PC-3 (cell line): Measurements from ENCODE around the gene BZW2. TPM values are rescaled to one million over a fixed set of nuclear protein-coding genes. Genes with fewer than 3 reads are reported as not detected.

ENCODE experiments used
- ATAC-seq: fragments of 200-7000 bp; cut with Tn5 transposase; 2 replicates; pipeline ENCODE4 v1.9.1; 2020; ENCODE audit warnings: mild to moderate bottlenecking, moderate library complexity
- BruUV-seq: library from RNA; stranded (reverse); fragments of 400-500 nt; replicated peaks from 2 replicates; lab custom pipeline; 2021; lab: Mats Ljungman, UMichigan
- CTCF ChIA-PET: fragments of 300-600 bp; sonication (Branson Sonifier 250); formaldehyde crosslinking; loops from one replicate; lab custom pipeline; 2022; ENCODE audit warnings: antibody characterized with exemption; lab: Charles Lee
- POLR2A ChIA-PET: fragments of 300-600 bp; sonication (Branson Sonifier 250); formaldehyde crosslinking; loops from one replicate; lab custom pipeline; 2022; ENCODE audit warnings: antibody characterized with exemption; ENCODE audit not compliant: unreplicated experiment; lab: Charles Lee
- DNase-seq: peaks from one replicate; pipeline ENCODE4 v3.0.0-alpha.2; 2015
- H2AFZ ChIP-seq: fragments of 300-600 bp; sonication (generic); 2 replicates; pipeline ENCODE4 v1.6.0; 2016; ENCODE audit warnings: antibody characterized with exemption, low read length
- H3F3A ChIP-seq: fragments of 300-600 bp; sonication (generic); one replicate; pipeline ENCODE4 v1.6.0; 2017; ENCODE audit warnings: antibody characterized with exemption, low read length, control low read depth, mild to moderate bottlenecking; ENCODE audit not compliant: unreplicated experiment
- H3K27ac ChIP-seq: fragments of 300-600 bp; sonication (generic); 2 replicates; pipeline ENCODE4 v1.5.1; 2016; ENCODE audit warnings: mild to moderate bottlenecking, low read length
- H3K27me3 ChIP-seq: fragments of 300-600 bp; sonication (generic); 2 replicates; pipeline ENCODE4 v1.6.1; 2016; ENCODE audit warnings: low read length, mixed read lengths
- H3K36me3 ChIP-seq: fragments of 300-600 bp; sonication (generic); 2 replicates; pipeline ENCODE4 v1.6.1; 2016; ENCODE audit warnings: low read depth, mixed run types, low read length, mixed read lengths
- H3K4me1 ChIP-seq: fragments of 300-600 bp; sonication (generic); 2 replicates; pipeline ENCODE4 v1.5.1; 2016; ENCODE audit warnings: low read length; ENCODE audit not compliant: insufficient read depth
- H3K4me2 ChIP-seq: fragments of 300-600 bp; sonication (generic); 2 replicates; pipeline ENCODE4 v1.6.0; 2016; ENCODE audit warnings: low read length
- H3K4me3 ChIP-seq: fragments of 300-600 bp; sonication (generic); 2 replicates; pipeline ENCODE4 v1.5.1; 2016; ENCODE audit warnings: mild to moderate bottlenecking, low read length, mixed read lengths
- H3K79me2 ChIP-seq: fragments of 300-600 bp; sonication (generic); 2 replicates; pipeline ENCODE4 v1.6.1; 2017; ENCODE audit warnings: low read length, mixed read lengths
- H3K9ac ChIP-seq: fragments of 300-600 bp; sonication (generic); 2 replicates; pipeline ENCODE4 v1.6.0; 2016; ENCODE audit warnings: mild to moderate bottlenecking, low read length
- H3K9me2 ChIP-seq: fragments of 300-600 bp; sonication (generic); replicated peaks from 2 replicates; pipeline ENCODE4 v1.6.1; 2016; ENCODE audit warnings: mixed run types, low read length, mixed read lengths
- H3K9me3 ChIP-seq: fragments of 300-600 bp; sonication (generic); 2 replicates; pipeline ENCODE4 v1.6.1; 2016; ENCODE audit warnings: low read length, mixed read lengths
- H4K20me1 ChIP-seq: fragments of 300-600 bp; sonication (generic); 2 replicates; pipeline ENCODE4 v1.6.1; 2016; ENCODE audit warnings: low read length, mixed read lengths
- EZH2 ChIP-seq: fragments of 300-600 bp; sonication (generic); IDR thresholded peaks from one replicate; pipeline ENCODE4 v1.6.1; 2017; ENCODE audit warnings: antibody characterized with exemption, mild to moderate bottlenecking, low read length; ENCODE audit not compliant: unreplicated experiment
- EZH2phosphoT487 ChIP-seq: fragments of 300-600 bp; sonication (generic); IDR thresholded peaks from 2 replicates; pipeline ENCODE4 v1.6.1; 2018; ENCODE audit warnings: mild to moderate bottlenecking, antibody characterized with exemption, low read length, borderline replicate concordance
- intact Hi-C: fragments of 100-400 bp; cut with micrococcal nuclease; formaldehyde crosslinking; loops from 2 replicates; pipeline ENCODE4 v1.9.0; 2023
- total RNA-seq: library from RNA; depleted of rRNA; stranded (reverse); fragments of >200 nt; gene quantifications from 2 replicates; pipeline ENCODE4 v1.2.3, GENCODE V29; 2014
- TF ChIP-seq, protein P1 (sequence below): fragments of 300-600 bp; sonication (generic); conservative IDR thresholded peaks from 2 replicates; pipeline ENCODE4 v1.5.1; 2017; ENCODE audit warnings: antibody characterized with exemption, low read depth, mild to moderate bottlenecking, low read length

BZW2 gene
- total RNA-seq, 1 experiment from 2014 or later, result 86.1 TPM

GRCh38 chr7:16637379-16637778 lies 8.6 kb upstream of the BZW2 start:
- DNase-seq (no peak), ATAC-seq (no peak; the same call in 1 of the 2 replicates)
- Histone ChIP-seq H3K9me2 (no peaks in the 10 kb centered on the region), H2AFZ (no peak overlapping the region), H3K36me3 (no peaks in the 10 kb centered on the region), H3K9ac (no peak overlapping the region), H3K27ac (no peak overlapping the region), H4K20me1 (no peaks in the 10 kb centered on the region), H3K27me3 (no peaks in the 10 kb centered on the region), H3K4me2 (no peak overlapping the region), H3K79me2 (no peaks in the 10 kb centered on the region), H3K4me1 (no peaks in the 10 kb centered on the region), H3F3A (no peaks in the 10 kb centered on the region), H3K4me3 (no peak overlapping the region), H3K9me3 (no peaks in the 10 kb centered on the region)
- BruUV-seq, result no TSS peak
- ChIA-PET CTCF (no interaction called here), POLR2A (interaction anchor here (0.6 kb wide), 1 partner anchor 31 kb away, joined by 3 read pairs; no protein-coding TSS in a partner anchor)
- TF ChIP-seq, protein P1, sequence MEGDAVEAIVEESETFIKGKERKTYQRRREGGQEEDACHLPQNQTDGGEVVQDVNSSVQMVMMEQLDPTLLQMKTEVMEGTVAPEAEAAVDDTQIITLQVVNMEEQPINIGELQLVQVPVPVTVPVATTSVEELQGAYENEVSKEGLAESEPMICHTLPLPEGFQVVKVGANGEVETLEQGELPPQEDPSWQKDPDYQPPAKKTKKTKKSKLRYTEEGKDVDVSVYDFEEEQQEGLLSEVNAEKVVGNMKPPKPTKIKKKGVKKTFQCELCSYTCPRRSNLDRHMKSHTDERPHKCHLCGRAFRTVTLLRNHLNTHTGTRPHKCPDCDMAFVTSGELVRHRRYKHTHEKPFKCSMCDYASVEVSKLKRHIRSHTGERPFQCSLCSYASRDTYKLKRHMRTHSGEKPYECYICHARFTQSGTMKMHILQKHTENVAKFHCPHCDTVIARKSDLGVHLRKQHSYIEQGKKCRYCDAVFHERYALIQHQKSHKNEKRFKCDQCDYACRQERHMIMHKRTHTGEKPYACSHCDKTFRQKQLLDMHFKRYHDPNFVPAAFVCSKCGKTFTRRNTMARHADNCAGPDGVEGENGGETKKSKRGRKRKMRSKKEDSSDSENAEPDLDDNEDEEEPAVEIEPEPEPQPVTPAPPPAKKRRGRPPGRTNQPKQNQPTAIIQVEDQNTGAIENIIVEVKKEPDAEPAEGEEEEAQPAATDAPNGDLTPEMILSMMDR, result no peak
- TF ChIP-seq EZH2 (no peak), EZH2phosphoT487 (no peak)
- intact Hi-C loops, result no loop called here

GRCh38 chr7:16638282-16639280 lies 7.4 kb upstream of the BZW2 start:
- ATAC-seq (no peak), DNase-seq (no peak)
- no peaks in the 10 kb centered on the region for H3K27me3 ChIP-seq
- no peak overlapping the region for H3K9ac ChIP-seq
- H3K36me3 ChIP-seq, result no peaks in the 10 kb centered on the region
- no peak overlapping the region for H2AFZ ChIP-seq
- no peaks in the 10 kb centered on the region for H3K9me2 ChIP-seq
- no TSS peak for BruUV-seq
- ChIA-PET POLR2A (no interaction called here), CTCF (no interaction called here)
- H4K20me1 ChIP-seq, result no peaks in the 10 kb centered on the region
- H3K4me3 ChIP-seq, result no peak overlapping the region
- peaks cover 8% of the 10 kb centered on the region; the same call in 1 of the 2 replicates for H3K79me2 ChIP-seq
- TF ChIP-seq EZH2phosphoT487 (no peak), EZH2 (no peak)
- TF ChIP-seq, protein P1, result no peak
- H3K4me1 ChIP-seq, result no peaks in the 10 kb centered on the region
- no peak overlapping the region for H3K27ac ChIP-seq
- intact Hi-C loops, result no loop called here
- no peaks in the 10 kb centered on the region for H3F3A ChIP-seq
- H3K4me2 ChIP-seq, result no peak overlapping the region
- no peaks in the 10 kb centered on the region for H3K9me3 ChIP-seq
